ENCODE measurements around the gene KRTAP12-3.
"Not testable (repeated sequence)": the region's sequence is repeated elsewhere in the genome, so short reads cannot be mapped to it uniquely, and the experiment has no call there.

Gene KRTAP12-3

DNA sequence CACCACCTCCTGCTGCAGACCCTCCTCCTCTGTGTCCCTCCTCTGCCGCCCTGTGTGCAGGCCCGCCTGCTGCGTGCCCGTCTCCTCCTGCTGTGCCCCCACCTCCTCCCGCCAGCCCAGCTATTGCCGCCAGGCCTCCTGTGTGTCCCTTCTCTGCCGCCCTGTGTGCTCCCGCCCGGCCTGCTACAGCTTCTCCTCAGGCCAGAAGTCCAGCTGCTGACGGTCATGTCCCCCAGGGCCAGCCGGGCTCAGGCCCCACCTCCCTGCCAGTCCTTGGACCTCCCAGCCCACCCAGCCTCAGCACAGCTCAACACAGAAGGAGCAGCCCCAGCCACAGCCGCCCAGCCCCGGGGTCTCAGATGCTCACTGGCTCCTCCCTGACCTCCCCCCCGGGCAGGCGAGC is 29.9 kb upstream of the KRTAP12-3 start:
- DNase-seq: not testable (repeated sequence)

DNA sequence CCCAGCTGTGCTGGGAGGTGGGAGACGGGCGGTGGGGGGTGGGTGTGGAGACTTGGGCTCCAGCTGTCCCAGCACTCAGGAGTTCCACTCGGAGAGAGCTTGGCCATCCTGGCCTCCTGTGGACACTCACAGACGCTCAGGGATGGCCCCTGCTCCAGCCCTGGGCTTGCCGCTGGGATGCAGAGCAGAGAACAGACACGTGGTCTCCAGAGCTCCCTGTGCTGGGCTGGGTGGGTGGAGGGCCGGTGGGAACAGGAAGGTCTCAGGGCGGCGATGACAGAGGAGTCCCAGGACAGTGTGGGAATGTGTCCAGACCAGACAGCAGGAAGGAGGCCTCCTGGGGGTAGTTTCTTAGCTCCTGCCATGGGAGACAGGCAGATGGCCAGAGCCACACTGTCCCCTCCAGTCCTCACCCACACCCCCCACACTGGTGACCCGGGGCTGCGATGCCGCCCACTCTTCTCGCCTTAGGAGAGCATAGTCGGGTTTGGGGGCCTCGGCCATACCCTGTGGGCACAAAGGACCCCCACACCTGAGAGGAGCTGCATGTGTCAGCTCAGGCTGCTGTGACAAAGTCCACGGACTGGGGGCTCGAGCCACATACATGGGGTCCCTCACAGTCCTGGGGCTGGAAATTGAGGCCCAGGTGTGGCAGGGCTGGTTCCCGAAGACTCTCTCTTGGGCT is 28.9 kb upstream of the KRTAP12-3 start:
- DNase-seq: no peak

DNA sequence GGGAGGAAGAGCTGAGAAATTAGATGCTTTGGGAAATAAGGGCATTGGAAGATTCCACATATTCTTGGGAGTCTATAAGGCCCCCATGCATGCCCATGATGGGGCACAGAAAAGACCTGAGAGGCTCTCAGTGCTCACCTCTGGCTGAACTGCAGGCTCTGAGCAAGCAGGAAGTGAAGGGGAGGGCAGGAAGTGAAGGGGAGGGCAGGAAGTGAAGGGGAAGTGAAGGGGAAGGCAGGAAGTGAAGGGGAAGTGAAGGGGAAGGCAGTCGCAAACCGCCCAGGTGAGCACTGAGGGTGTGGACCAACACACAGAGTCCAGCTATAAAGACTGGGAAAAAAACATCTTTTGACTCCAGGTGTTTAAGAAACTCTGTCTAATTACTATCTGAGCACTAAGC is 27.3 kb upstream of the KRTAP12-3 start:
- DNase-seq: no peak

DNA sequence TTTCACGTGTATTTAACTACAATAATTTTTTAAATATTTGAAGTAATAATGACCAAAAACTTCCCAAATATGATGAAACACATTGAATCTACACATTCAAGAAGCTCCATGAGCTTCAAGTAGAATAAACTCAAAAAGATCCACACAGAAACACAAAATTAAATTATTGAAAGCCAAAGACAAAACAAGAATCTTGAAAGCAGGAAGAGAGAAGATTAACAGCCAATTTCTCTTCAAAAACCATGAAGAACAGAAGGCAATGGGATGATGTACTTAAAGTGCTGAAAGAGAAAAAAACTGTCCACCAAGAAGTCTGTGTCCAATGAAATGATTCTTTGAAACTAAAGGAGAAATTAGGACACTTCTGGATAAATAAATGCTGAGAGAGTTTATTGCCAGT is 25.7 kb upstream of the KRTAP12-3 start:
- DNase-seq: no peak

DNA sequence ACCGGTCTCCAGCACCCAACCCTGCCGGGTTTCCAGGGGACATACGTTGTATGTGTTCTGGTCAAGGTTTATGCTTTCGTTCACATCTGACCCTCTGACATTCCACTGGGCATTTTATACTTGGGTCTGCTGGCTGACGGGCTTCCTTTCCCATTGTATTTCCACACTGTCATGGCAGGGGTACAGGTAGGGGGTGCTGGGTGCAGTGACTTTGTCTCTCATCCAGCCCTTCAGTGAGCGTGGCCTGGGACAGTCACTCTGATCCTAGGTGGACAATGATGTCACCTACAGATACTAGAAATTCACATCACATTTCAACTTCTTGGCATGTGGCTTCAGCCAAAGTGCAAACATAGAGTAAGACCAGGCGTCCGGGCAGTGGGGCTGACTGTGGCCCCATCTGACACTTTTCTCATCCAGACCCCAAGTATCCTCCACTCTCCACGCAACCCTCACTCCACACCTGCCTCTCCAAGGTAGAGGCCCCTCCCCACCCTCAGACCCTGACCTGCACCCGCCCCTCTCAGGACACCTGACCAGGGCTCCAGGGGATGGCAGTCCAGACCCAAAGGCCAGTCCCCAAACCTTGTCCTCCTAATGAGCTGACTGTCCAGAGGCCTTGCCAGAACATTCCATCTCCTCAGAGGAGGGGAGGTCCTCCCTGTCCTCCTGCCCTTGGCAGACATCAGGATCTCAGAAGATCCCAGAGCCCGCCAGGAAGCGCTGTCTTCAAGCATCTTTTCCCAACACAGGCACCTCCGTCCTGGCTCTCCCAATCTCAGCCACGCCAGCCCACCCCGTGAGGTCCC is 21.3 kb upstream of the KRTAP12-3 start:
- no peak for DNase-seq

DNA sequence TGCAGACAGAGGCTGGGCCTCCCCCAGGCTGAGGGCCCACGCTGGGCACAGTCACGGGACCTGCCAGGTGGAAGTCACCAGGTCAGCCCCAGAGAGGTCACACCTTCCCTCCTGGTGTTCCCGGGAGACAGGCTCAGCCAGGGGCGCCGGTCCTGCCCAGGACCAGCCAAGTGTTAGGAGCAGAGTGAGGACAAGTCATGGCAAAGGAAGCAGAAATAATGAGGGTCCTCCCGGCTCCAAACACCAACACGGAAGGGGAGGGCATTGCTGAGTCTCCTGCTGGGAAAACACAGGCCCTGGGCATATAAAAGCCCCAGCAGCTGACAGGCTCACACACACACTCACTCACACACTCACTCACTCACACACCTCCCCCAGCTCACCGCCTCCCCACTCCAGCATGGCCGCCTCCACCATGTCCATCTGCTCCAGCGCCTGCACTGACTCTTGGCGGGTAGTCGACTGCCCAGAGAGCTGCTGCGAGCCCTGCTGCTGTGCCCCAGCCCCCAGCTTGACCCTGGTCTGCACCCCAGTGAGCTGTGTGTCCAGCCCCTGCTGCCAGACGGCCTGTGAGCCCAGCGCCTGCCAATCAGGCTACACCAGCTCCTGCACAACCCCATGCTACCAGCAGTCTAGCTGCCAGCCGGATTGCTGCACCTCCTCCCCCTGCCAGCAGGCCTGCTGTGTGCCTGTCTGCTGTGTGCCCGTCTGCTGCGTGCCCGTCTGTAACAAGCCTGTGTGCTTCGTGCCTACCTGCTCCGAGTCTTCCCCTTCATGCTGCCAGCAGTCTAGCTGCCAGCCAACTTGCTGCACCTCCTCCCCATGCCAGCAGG is 20.5 kb upstream of the KRTAP12-3 start, which contains the start of gene KRTAP10-10:
TSS of gene KRTAP10-10 (plus strand) at position 339 of the 833 bp plus-strand sequence. CDS start at position 401, 62 bp downstream.
- no peak for DNase-seq

DNA sequence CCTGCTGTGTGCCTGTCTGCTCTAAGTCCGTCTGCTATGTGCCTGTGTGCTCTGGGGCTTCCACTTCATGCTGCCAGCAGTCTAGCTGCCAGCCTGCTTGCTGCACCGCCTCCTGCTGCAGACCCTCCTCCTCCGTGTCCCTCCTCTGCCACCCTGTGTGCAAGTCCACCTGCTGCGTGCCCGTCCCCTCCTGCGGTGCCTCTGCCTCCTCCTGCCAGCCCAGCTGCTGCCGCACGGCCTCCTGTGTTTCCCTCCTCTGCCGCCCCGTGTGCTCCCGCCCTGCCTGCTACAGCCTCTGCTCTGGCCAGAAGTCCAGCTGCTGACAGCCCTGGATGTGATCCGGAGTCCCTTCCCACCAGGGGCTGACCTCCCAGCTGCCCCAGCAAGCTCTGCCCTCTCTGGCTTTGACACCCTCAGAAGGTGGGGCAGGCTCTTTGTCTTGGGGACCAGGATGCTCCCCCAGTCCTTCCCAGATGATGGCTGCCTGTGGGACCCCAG is 19.8 kb upstream of the KRTAP12-3 start:
- DNase-seq: not testable (repeated sequence)

DNA sequence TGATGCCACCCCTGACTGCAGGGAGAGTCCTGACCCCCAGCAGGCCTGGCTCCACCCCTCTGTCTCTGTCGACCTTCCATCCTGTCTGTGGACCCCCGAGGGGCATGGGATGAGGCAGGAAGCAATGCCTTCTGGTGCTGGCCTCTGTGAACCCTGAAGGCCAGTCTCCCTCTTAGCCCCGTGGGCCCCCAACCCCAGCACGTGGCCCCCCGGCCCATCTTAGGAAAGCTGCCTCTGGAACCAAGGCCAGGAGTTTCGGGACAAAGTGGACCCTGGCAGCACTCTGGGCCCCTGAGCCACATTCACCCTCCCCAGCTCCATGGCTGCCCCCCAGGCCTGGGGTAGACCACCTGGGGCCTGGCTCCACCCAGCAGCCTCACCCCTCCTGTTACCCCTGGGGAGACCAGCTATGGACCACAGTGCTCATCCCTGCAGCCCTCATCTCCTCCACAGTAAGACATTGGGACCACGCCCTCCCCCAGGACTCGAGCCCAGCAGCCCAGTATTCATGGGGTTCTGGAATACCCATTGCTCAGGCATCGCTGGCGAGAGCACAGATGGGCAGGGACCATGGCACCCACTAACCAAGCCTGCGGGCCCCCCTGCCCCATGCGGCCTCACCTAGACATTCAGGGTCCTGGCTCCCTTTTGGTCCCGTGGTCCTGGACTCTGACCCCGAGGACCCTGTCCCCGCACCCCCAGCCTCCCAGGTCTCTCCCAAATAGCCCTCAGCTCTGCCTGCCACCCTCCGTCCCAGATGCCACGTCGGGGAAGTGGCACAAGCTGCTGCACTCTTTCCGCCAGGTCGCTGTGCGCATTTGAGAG is 19.0 kb upstream of the KRTAP12-3 start:
- DNase-seq: not testable (repeated sequence)

DNA sequence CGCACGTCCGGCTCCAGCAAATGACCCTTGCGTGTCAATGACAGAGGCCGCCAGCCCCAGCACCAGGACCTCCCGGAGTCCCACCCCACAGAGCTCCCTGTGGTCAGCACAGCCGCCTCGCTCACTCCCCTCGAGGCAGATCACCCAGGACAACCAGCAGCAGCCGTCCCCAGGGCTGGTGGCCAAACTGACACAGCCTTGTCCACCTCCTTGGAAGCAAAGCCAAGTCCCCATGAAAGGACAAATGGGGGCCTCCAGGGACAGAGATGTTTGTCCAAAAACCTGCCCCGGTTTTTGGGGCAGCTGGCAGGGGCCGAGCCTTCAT is 18.4 kb upstream of the KRTAP12-3 start:
- no peak for DNase-seq

DNA sequence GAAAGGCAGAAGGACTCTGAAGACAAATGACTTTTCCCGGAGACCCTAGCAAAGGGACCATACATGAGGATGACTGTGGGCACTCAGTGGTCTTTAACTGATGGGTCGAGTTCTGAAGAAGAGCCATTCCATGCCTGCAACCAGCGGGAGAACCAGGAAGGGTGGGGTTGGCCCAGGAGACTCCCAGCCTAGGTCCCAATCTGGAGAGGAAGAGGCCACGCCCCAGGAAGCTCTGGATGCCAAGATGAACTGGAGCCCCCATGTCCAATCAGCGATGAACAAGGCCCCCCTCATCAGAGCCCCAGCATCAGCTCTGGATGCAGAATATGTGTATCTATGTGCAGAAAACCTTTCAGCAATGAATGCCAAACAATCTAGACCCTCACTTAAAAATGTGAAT is 17.0 kb upstream of the KRTAP12-3 start:
- DNase-seq: no peak

DNA sequence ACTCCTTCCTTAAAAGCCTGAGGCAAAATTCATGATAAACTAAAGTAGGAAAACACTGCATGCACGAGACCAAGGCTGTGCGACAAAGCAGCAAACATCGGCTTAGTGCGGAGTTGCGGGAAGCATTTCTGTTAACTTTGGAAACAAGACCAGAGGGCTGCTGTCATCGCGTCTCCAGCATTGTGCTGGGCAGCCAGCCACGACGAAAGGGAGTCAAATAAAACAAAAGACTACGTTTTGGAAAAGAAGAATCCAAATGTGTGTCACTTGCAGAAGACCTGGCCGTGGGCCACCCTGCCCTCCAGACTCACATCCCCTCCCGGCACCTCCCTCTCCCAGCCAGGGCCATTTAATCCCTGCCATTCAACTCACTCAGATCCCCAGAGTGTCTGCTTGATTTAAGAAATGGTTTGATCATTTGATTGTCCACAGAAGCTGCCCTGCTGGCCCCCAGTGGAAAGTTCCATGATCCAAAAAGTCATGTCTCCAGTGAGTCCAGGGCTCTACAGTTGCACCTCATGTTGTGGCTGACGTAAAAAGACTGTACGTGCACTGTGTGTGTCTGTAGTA is 13.9 kb upstream of the KRTAP12-3 start:
- no peak for DNase-seq

DNA sequence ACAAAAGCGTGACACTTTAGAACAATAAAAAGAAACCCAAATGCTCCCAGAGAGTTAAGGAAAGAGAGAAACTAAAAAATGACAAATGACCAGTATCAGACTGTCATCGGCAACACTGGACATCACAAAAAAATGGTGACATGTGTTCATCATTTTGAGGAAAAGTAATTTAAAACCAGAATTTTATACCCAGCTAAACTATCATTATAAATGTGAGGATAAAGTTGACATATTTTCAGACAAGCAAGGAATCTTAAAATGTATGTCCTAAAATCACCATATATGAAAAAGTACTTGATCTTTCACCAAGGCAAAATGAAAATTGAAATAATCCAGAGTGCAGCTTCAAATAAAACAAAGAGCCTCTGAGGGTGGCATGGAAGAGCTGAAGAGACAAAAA is 12.9 kb upstream of the KRTAP12-3 start:
- DNase-seq: no peak

DNA sequence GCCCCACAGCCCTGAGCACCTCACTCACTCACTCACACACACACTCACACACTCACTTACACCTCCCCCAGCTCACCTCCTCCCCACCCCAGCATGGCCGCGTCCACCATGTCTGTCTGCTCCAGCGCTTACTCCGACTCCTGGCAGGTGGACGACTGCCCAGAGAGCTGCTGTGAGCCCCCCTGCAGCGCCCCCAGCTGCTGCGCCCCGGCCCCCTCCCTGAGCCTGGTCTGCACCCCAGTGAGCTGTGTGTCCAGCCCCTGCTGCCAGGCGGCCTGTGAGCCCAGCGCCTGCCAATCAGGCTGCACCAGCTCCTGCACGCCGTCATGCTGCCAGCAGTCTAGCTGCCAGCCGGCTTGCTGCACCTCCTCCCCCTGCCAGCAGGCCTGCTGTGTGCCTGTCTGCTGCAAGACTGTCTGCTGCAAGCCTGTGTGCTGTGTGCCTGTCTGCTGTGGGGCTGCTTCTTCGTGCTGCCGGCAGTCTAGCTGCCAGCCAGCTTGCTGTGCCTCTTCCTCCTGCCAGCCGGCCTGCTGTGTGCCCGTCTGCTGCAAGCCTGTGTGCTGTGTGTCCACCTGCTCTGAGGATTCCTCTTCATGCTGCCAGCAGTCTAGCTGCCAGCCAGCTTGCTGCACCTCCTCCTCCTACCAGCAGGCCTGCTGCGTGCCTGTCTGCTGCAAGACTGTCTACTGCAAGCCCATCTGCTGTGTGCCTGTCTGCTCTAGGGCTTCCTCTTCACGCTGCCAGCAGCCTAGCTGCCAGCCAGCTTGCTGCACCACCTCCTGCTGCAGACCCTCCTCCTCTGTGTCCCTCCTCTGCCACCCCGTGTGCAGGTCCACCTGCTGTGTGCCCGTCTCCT is 11.1 kb upstream of the KRTAP12-3 start, which contains the start of gene KRTAP10-11:
TSS of gene KRTAP10-11 (plus strand) at position 49 of the 856 bp plus-strand sequence. CDS start at position 94, 45 bp downstream.
- DNase-seq: not testable (repeated sequence)

DNA sequence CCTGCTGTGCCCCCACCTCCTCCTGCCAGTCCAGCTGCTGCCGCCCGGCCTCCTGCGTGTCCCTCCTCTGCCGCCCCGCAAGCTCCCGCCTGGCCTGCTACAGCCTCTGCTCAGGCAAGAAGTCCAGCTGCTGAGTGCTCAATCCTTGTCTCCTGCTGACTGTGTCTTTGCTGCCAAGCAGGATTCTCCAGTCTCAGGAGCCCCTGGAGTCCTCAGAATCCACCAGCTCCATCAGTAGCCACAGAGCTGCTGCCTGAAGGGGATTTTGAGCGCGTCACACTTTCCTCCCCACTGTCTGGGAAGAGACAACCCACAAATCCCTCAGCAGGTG is 10.5 kb upstream of the KRTAP12-3 start:
- DNase-seq: no peak

DNA sequence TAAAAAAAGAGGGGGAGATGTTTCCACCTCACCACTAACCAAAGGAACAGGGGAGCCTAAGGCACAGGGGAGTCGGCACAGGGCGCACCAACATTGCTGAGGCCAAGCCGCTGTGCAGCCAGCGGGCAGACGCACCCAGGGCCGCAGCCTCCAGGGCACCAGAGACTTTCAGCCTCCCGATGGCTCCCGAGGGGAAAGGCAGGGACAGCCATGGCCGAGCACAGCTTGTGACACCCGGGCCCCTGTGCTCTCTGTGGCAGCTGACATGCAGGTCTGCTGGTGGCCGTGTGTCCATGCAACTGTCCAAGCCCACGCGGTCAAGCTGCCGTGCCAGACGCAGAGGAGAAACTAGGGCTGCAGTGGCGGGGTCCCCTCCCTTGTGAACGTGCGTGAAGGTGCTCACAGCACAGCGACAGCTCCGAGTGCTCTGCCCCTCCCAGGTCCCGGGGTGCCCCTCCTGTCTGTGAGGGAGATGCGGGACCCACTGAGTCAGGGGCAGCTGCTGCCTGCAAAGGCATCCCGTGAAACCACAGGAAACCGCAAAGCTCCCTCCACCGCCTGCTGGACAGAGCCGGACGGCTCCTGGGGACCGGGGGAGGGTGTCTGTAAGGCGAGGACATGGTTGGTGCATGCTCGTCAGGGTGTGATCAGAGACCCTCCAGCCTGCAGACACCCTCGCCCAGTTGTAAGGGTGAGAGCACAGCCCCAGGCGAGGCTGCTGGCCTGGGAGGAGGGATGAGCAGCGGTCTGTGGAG is 9.0 kb upstream of the KRTAP12-3 start:
- DNase-seq: no peak

DNA sequence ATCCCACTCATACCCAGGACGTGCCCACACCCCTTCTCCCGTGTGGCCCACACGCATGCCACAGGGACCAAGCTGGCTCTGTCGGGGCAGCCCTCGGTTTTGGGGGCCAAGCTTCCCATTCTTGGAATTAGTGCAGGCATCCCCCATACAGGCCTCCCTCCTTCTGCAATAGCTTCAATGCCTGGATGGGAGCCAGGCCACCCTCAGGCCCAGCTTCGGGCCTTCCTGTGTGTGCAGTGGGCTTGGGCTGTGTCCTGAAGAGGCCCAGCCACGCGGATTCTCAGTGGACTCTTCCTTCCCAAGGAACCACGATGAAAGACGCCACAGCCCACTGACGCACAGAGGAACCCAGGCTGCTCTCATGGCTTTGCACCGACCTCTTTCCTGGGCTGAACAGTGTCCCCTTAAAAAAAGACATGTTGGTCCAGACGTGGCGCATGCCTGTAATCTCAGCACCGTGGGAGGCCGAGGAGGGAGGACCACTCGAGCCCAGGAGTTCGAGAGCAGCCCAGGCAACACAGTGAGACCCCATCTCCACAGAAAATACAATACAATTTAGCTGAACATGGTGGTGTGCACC is 8.1 kb upstream of the KRTAP12-3 start:
- no peak for DNase-seq

DNA sequence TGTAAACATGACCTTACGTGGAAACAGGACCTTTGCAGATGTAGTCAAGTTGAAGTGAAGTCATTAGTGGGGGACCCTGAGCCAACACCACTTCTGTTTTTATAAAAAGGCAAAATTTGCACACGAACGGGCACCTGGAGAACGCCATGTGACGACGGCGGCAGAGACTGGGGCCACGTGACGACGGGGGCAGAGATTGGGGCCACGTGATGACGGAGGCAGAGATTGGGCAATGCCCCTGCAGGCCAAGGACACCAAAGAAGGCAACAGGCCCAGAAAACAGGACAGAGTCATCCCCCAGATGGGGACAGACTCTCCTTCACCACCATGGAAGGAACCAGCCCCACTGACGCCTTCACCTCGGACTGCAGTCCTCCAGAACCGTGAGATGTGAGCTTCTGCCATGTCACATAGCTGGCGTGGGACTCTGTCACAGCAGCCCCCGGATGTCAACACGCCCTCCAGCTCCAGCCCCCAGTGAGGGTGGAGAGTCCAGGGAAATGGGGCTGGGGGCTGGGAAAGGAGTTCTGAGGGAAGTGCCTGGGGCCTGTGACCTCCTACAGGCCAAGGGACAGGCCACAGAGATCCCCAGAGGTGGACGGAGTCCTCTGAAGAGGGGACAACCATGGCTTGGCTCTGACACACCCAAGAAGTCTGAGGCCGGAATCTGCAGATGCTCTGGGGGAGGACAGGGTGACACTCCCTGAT is 7.3 kb upstream of the KRTAP12-3 start:
- no peak for DNase-seq

DNA sequence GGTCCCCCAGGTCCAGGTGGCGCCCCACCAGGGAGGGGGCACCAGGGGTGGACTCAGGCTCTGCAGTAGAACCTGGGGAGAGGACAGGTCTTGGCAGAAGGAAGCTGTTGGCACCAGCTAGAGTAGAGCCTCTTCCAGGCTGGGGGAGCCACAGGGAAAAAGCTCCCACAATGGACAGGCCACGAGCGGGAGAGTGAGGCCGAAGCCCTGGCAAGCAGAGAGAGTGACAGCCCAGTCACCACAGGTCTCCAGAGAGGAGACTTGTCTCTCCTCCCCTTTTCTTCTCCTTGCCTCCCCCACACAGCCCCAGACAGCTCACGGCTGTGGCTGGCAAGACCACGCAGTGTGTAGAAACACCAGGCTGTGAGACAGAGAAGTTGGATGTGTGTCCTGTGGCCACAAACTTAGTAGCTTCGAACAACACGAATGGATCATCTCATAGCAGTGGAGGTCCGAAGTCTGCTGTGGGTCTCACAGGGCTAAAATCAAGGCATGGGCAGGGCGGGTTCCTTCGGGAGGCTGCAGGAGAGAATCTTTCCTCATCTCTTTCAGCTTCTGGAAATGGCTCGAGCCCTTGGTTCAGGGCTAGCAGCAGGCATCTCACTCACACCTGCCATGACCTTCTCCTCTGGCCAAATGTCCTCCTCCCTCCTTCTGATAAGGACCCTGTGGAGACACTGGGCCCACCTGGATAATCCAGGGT is 6.6 kb upstream of the KRTAP12-3 start:
- DNase-seq: no peak

DNA sequence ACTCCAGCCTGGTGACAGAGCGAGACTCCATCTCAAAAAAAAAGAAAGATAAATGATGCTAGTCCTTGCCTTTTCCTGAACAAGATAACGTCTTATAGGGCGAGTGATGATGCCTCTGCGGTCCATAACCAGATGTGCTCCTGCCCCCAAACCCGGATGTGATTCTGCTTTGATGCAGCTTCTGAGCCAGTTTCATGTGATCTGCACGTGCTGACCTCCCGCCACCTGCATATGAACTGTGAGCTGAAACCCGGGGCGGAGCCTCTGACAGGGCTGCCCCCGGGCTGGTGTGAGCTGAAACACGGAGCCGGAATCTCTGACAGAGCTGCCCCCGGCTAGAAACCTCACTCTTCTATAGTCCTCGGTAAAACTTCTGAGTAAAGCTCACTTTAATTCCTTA is 4.6 kb upstream of the KRTAP12-3 start:
- DNase-seq: no peak

All from NCI-H1436 treated with DMSO at 0.1 percent for 48 hours (cell line).